ENCODE results near the gene OR5A2.
"Not testable (repeated sequence)": the region's sequence is repeated elsewhere in the genome, so short reads cannot be mapped to it uniquely, and the experiment has no call there.

OR5A2 gene

DNA sequence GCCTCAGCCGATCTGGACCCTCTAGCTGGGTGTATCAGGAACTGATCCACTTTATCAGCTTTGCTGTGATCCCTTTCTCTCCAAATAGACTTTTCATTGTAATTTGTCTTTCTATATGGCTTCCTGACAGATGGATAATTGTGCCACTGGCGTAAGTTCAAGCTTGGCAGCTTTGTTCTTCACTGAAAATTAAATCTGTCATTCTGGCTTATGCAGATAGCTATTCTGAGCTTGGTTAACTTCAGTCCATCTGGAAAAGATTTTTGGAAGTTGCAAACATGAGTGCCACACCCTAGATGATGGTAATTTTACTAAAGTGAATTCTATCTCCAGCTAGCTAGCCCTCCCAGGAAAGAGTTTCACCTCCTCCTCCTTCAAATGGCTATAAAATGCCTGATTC is 8.1 kb downstream of the OR5A2 start:
- TF ChIP-seq GATA1 (IDR thresholded peaks at IDR 0.05; ENCODE audit: low read depth, low read length): no peak
- no peak for TF ChIP-seq POLR2A (IDR thresholded peaks at IDR 0.05; ENCODE audit: low read length)
- DNase-seq: no peak

DNA sequence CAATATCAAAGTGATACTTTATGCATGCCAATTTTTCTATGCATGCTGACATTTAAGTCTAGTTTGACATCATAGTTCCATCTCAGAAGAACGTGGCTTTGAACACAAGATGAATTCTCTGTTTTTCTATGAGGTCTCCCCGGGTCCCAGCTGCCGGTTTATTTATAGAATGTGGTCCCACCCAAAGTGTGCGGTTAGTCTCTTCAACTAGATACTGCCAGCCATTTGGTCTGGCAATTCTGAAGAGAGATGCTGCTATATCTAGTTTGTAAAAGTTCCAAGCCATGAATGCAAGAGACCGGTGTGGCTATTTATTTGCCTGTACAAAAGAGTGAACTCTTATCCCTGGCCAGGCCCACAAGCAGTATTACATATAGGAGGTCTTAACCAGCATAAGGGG is 9.2 kb downstream of the OR5A2 start:
- no peak for TF ChIP-seq POLR2A (IDR thresholded peaks at IDR 0.05; ENCODE audit: low read length)
- no peak for DNase-seq

DNA sequence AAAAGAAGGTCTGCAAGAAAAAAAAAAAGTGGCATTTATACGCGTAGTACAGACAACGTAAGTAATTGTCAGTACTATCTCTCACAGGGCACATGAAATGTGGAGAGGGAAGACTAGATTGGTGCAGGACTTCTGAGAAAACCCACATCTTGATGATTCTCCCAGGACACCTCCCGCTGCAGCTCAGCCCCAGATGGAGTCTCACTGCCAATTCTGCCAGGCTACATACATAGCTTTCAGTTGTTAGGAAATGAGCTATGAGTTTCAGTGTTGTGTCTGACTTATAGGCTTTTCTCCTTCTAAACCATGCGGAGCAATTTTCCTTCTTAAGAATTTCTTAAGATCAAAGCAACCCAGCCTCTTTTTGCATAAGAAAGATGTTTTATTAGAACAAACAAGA is 9.6 kb downstream of the OR5A2 start:
- DNase-seq: no peak
- TF ChIP-seq GATA1 (IDR thresholded peaks at IDR 0.05; ENCODE audit: low read depth, low read length) (no peak), POLR2A (IDR thresholded peaks at IDR 0.05; ENCODE audit: low read length) (no peak)

DNA sequence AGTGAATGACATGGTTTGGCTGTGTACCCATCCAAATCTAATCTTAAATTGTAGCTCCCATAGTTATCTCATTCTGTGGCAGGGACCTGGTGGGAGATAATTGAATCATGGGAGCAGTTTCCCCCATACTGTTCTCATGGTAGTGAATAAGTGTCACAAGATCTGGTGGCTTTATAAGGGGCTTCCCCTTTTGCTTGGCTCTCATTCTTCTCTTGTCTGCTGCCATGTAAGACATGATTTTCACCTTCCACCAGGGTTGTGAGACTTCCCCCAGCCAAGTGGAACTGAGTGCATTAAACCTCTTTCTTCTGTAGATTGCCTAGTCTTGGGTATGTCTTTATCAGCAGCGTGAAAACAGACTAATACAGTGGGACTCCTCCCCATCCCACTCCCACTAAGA is 11.1 kb downstream of the OR5A2 start:
- TF ChIP-seq POLR2A (IDR thresholded peaks at IDR 0.05; ENCODE audit: low read length): no peak
- TF ChIP-seq GATA1 (IDR thresholded peaks at IDR 0.05; ENCODE audit: low read depth, low read length): no peak
- no peak for DNase-seq

DNA sequence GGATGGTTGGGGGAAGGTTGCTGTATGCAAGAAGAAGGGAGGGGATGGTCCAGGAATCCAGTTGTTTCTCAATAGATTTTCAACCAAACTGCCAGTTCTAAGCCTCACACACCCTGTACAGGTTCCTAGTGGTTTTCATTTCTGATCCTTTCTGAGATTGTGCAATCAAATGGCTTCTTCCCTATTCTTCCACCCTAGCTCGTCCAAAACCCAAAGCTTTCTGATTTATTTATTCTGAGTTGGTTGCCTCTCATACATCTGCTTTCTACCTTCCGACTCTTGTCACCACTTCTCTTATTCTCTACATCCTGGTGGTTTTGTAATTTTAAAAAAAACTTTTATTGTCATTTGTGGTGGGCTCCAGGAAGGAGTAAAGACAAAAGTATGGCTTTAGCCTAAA is 12.6 kb downstream of the OR5A2 start:
- DNase-seq: no peak

DNA sequence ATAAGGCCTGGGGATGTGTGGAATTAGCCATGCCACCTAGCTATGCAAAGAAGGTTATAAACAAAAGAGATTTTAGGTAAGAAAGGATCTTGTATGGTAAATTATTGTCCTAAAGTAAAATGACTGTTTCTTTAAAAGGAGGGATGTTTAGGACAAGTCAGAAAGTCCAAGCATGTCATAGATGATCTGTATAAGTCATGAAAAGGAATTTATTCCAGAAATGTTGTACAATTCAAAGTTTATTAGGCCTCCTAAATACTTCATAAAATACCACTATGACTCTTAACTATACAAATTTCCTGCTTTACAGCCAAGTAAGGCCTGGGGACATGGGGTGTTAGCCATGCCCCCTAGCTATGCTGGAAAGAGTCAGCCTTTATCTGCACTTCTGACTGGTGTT is 22.7 kb downstream of the OR5A2 start:
- TF ChIP-seq POLR2A (IDR thresholded peaks at IDR 0.05; ENCODE audit: low read length) (no peak), GATA1 (IDR thresholded peaks at IDR 0.05; ENCODE audit: low read depth, low read length) (no peak)
- DNase-seq: peak in 1 of 2 experiments; percentile 4

More for the DNA sequence above, 12.6 kb downstream of the OR5A2 start:
- no peak for TF ChIP-seq POLR2A (IDR thresholded peaks at IDR 0.05; ENCODE audit: low read length)
- no peak for TF ChIP-seq GATA1 (IDR thresholded peaks at IDR 0.05; ENCODE audit: low read depth, low read length)

DNA sequence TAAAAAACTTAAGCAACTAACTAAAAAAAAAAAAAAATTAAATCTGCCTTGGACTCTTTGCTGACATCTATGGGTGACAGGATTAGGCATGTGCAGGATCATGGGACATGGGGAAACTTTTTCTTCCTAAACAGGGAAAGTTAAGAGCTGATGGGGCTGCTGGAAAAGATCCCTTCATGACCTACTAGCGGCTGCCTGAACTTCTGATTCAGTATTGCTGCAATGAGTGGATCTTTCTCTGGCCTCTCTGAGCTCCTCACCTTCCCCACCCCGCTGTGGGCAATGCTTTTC is 25.0 kb downstream of the OR5A2 start:
- DNase-seq: no peak
- TF ChIP-seq GATA1 (IDR thresholded peaks at IDR 0.05; ENCODE audit: low read depth, low read length) (no peak), POLR2A (IDR thresholded peaks at IDR 0.05; ENCODE audit: low read length) (no peak)

DNA sequence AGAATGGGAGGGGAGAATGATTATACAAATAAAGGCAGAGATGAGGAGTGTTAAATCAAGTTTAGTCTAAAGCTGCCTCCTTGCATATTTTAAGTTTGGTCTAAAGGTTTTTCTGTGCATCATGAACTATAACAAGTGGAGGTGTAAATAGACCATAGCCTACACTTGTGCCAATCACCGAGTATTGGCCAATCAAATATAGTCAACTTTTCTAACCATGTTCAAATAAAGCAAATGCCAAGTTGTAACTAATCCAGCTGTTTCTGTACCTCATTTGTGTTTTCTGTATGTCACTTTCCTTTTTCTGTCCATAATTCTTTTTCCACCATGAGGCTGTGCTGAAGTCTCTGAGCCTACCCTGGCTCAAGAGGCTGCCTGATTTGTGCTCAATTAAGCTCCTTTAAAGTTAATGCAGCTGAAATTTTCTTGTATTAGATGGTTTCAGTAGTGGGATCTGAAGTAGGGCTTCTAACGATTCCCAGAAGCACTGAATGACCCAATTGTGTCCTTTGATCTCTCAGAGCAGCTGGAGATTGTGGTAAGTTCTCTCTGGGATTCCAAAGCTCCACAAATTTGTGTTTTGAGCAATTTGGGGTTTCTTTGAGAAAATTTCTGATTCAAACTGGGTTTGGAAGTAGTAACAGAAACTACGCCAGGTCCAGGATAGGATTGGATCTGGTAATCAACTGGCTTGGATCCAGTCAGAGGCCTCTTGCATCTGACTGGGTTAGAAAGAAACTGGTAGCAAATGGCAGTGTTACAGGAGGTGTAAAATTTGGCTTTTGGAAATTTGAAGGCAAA is 25.6 kb downstream of the OR5A2 start:
- TF ChIP-seq POLR2A (IDR thresholded peaks at IDR 0.05; ENCODE audit: low read length) (no peak), GATA1 (IDR thresholded peaks at IDR 0.05; ENCODE audit: low read depth, low read length) (no peak)

DNA sequence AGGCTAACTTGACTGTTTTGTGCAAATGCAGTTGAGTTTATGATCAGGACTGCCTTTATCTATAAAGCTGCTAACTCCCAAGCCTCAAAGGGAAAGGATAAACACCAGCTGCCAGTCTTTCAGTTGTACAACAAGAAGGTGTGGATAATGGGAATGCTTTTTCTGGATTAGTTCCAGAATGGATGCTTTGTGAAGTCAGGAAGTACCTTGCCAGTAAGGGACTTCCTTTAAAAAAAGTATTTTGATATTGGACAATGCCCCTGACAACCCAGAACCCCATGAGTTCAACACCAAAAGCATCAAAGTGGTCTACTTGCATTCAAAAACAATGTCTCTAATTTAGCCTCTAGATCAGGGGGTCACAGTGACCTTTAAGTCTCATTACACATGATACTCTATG is 32.0 kb downstream of the OR5A2 start:
- no peak for DNase-seq
- TF ChIP-seq POLR2A (IDR thresholded peaks at IDR 0.05; ENCODE audit: low read length): no peak
- no peak for TF ChIP-seq GATA1 (IDR thresholded peaks at IDR 0.05; ENCODE audit: low read depth, low read length)

More for the DNA sequence above, 25.6 kb downstream of the OR5A2 start:
- no peak for DNase-seq

DNA sequence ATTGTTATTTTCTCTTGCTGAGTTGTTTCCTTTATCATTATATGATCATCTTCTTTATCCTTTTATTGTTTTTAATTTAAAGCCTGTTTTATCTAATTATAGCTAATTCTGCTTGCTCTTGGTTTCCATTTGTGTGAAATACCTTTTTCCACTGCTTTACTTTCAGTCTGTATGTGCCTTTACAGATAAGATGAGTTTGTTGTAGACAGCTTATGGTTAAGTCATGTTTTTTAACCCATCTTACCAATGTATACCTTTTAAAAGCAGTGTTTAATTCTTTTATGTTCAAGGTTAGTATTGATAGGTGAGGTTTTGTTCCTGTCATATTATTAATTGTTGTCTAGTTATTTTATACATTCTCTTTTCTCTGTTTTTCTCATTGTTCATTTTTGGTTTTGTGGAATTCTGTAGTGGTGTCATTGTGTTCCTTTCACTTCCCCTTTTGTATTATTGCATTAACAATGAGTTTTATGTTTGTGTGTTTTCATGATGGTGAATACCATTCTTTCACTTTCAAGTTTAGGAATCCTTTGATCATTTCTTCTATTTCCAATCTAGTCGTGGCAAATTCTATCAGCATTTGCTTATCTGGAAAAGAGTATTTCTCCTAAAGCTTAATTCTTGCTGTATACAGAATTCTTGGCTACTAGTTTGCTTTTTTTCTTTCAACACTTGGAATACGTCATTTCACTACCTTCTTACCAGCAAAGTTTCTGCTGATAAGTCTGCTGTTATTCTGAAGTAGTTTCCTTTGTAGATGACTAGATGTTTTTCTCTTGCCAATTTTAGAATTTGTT is 45.8 kb downstream of the OR5A2 start:
- no peak for TF ChIP-seq POLR2A (IDR thresholded peaks at IDR 0.05; ENCODE audit: low read length)
- no peak for TF ChIP-seq GATA1 (IDR thresholded peaks at IDR 0.05; ENCODE audit: low read depth, low read length)
- DNase-seq: no peak

DNA sequence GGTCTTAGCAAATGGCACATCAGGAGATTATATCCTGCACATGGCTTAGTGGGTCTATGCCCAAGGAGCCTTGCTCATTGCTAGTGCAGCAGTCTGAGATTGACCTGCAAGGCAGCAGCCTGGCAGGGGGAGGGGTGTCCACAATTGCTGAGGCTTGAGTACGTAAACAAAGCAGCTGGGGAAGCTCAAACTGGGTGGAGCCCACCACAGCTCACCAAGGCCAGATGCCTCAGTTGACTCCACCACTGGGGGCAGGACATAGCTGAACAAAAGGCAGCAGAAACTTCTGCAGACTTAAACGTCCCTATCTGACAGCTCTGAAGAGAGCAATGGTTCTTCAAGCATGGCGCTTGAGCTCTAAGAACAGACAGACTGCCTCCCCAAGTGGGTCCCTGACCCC is 53.9 kb downstream of the OR5A2 start:
- not testable (repeated sequence) for DNase-seq

DNA sequence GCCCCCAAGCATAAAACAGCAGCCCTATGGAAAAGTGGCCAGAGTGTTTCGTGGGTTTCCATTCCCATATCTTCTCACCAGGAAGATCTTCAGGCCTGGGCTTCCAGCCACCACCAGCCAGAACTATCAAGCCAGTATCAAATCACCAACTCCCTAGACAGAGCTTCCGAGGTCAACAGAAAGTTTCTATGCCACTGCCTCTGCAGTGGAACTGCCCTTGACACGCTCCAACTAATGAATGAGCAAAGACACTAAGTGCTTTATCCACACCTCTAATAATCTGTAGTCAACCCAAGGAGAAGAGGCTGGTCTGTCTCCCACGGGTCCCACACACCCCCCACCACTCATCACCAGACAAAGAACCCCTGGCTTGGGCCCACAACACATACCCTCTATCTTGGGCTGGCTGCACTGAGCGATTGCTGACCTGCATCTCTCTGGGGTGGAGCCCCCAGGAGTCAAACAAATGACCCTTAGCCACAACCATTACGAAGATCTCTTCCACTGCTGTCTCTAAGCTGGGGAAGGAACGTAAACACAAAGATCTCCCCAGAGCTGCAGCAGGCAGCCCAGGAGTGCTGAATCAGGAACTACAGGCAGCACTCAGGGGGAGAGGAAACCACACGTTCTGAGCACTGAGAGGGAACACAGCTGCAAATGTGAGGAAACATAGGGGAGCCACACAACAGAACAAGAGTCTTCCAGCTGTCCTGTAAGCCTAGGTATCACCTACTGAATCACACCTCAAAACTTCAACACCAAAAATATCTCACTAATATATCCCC is 57.8 kb downstream of the OR5A2 start:
- DNase-seq: no peak
- TF ChIP-seq POLR2A (IDR thresholded peaks at IDR 0.05; ENCODE audit: low read length): no peak
- TF ChIP-seq GATA1 (IDR thresholded peaks at IDR 0.05; ENCODE audit: low read depth, low read length): no peak

Measured in erythroblast (primary cell).